ENCODE measurements around the gene SMARCC2. TPM values are rescaled to one million over a fixed set of nuclear protein-coding genes. Genes with fewer than 3 reads are reported as not detected.

The SMARCC2 gene
- total RNA-seq, 1 experiment from 2014 or later = 99.7 TPM

- no peak for TF ChIP-seq CTCF (IDR thresholded peaks at IDR 0.05 in 2 of 3, conservative IDR thresholded peaks at IDR 0.05 in 1 of 3; ENCODE audit: borderline replicate concordance in 1 of 3, insufficient read depth in 1 of 3, low read depth in 2 of 3, low read length in 2 of 3)
These were observed 31.0 kb downstream of the SMARCC2 start, which contains the start of gene MYL6 (continued) for GRCh38 chr12:56158029-56158925.

GRCh38 chr12:56157201-56158028 lies 31.9 kb downstream of the SMARCC2 start:
- intact Hi-C loops (cut with micrococcal nuclease) = loop anchor here (2.0 kb wide), 1 partner anchor 39 kb away; the partner anchor contains the start of gene ZC3H10
- TSS peak; percentile 44 for BruUV-seq (replicated peaks)
- peak; percentile 70 for DNase-seq (ENCODE audit: low read depth, low spot score)
- H3K4me1 ChIP-seq (ENCODE audit: control insufficient read depth in 1 of 2, insufficient read depth in 2 of 2, low read length in 2 of 2) = peaks cover 16 to 32% of the 10 kb centered on the region in 2 experiments
- peak overlapping the region; percentile 39 to 78 for H3K4me3 ChIP-seq (replicated peaks in 1 of 2; ENCODE audit: low read depth in 1 of 2, low read length in 2 of 2)
- H3K79me2 ChIP-seq (ENCODE audit: insufficient read depth, low read length) = peaks cover 39% of the 10 kb centered on the region
- no peaks in the 10 kb centered on the region for H3K9me3 ChIP-seq (ENCODE audit: control insufficient read depth in 1 of 2, insufficient read depth in 1 of 2, low read depth in 1 of 2, low read length in 2 of 2)
- ChIA-PET CTCF (no interaction called here), RAD21 (ENCODE audit: low non-redundant PET in 1 of 2, low total read pairs in 2 of 2, uncharacterized antibody in 2 of 2, unreplicated experiment in 2 of 2) (no interaction called here), POLR2A (interaction anchor here (1.2 kb wide), 1 partner anchor 415 kb away, joined by 3 read pairs; no protein-coding TSS in a partner anchor)
- H3K9me2 ChIP-seq (ENCODE audit: insufficient read depth) = no peaks in the 10 kb centered on the region
- H3K27me3 ChIP-seq (ENCODE audit: insufficient read depth, low read length) = no peaks in the 10 kb centered on the region
- peak overlapping the region; percentile 94 for H3K27ac ChIP-seq (ENCODE audit: low read depth, low read length)
- peak; percentile 64 for ATAC-seq
- H3K9ac ChIP-seq (ENCODE audit: low read length) = peak overlapping the region; percentile 68
- H3K36me3 ChIP-seq (ENCODE audit: control insufficient read depth in 1 of 2, insufficient read depth in 2 of 2, low read length in 2 of 2) = peaks cover 25 to 33% of the 10 kb centered on the region in 2 experiments; a peak in 3 of 4 replicates
- no peak for TF ChIP-seq CEBPB (IDR thresholded peaks at IDR 0.05; ENCODE audit: low read depth)
- TF ChIP-seq SIN3A (IDR thresholded peaks at IDR 0.05; ENCODE audit: low read depth) = no peak
- 0 out of 2 replicates have a peak, but pooled peaks have one; percentile 15 for TF ChIP-seq ZFX (IDR thresholded peaks at IDR 0.05)
- TF ChIP-seq YY1 (IDR thresholded peaks at IDR 0.05; ENCODE audit: extremely low read depth, insufficient replicate concordance, low read depth, low read length) = no peak
- no peak for TF ChIP-seq REST (IDR thresholded peaks at IDR 0.05; ENCODE audit: low read depth)
- peak; percentile 22; the same call in 1 of the 2 replicates for TF ChIP-seq POLR2AphosphoS5 (IDR thresholded peaks at IDR 0.05; ENCODE audit: low read depth, low read length)
- TF ChIP-seq ELF1 (IDR thresholded peaks at IDR 0.05; ENCODE audit: borderline replicate concordance, low read depth) = no peak
- no peak for TF ChIP-seq FOSL1 (IDR thresholded peaks at IDR 0.05; ENCODE audit: low read depth)
- peak in 2 of 3 experiments; percentile 73; a peak in 4 of 6 replicates for TF ChIP-seq CTCF (IDR thresholded peaks at IDR 0.05 in 2 of 3, conservative IDR thresholded peaks at IDR 0.05 in 1 of 3; ENCODE audit: borderline replicate concordance in 1 of 3, insufficient read depth in 1 of 3, low read depth in 2 of 3, low read length in 2 of 3)
- no peak for TF ChIP-seq EZH2phosphoT487 (IDR thresholded peaks at IDR 0.05; ENCODE audit: borderline replicate concordance)
- no peak for TF ChIP-seq ZNF274 (IDR thresholded peaks at IDR 0.05; ENCODE audit: low read depth, low read length)
- TF ChIP-seq EZH2 (IDR thresholded peaks at IDR 0.05) = no peak
- H3K4me2 ChIP-seq (ENCODE audit: low read length) = peak overlapping the region; percentile 81
- H2AFZ ChIP-seq (ENCODE audit: low read depth, low read length, poor library complexity, severe bottlenecking) = no peak overlapping the region
- H4K20me1 ChIP-seq (ENCODE audit: insufficient read depth) = no peaks in the 10 kb centered on the region
